Ectodermal cell (in vitro differentiated cells): Measurements from ENCODE around the gene MAEL. TPM values are rescaled to one million over a fixed set of nuclear protein-coding genes. Genes with fewer than 3 reads are reported as not detected.

Experiments
- H3K27ac ChIP-seq: 2 replicates; pipeline ENCODE4 v1.7.0; 2013; ENCODE audit warnings: mild to moderate bottlenecking, low read depth, low read length; ENCODE audit not compliant: insufficient read depth, poor library complexity, severe bottlenecking
- H3K27me3 ChIP-seq: 2 replicates; pipeline ENCODE4 v1.7.0; 2013; ENCODE audit warnings: mild to moderate bottlenecking, low read length; ENCODE audit not compliant: insufficient read depth, control insufficient read depth, poor library complexity, severe bottlenecking
- H3K36me3 ChIP-seq: one replicate; pipeline ENCODE4 v1.7.0; 2013; ENCODE audit warnings: low read length; ENCODE audit not compliant: control insufficient read depth, insufficient read depth
- H3K4me1 ChIP-seq: one replicate; pipeline ENCODE4 v1.7.0; 2013; ENCODE audit warnings: low read length; ENCODE audit not compliant: control insufficient read depth, insufficient read depth
- H3K4me3 ChIP-seq: 2 replicates; pipeline ENCODE4 v1.7.0; 2013; ENCODE audit warnings: low read depth, low read length, control low read depth; ENCODE audit not compliant: insufficient read depth
- H3K9me3 ChIP-seq: 2 replicates; pipeline ENCODE4 v1.7.0; 2013; ENCODE audit warnings: mild to moderate bottlenecking, low read length, moderate library complexity; ENCODE audit not compliant: control insufficient read depth
- WGBS, 2 experiments: methylation state at CpG; one replicate each; pipeline ENCODE4 v1.1.7; 2013; ENCODE audit warnings: missing lambda C conversion rate in 2 of 2; 5-methylcytosine and 5-hydroxymethylcytosine counted together
- polyA plus RNA-seq, 4 experiments: library from polyadenylated mRNA; stranded (reverse); fragments of 50-300 nt; gene quantifications; one replicate each; pipeline ENCODE4 v1.2.3, GENCODE V29; 2013

Gene MAEL
- 1.0 TPM for polyA plus RNA-seq (2013, experiment 1 of 4)
- 1.0 TPM for polyA plus RNA-seq (2013, experiment 2 of 4)
- 1.0 TPM for polyA plus RNA-seq (2013, experiment 3 of 4)
- 1.7 TPM for polyA plus RNA-seq (2013, experiment 4 of 4)

DNA sequence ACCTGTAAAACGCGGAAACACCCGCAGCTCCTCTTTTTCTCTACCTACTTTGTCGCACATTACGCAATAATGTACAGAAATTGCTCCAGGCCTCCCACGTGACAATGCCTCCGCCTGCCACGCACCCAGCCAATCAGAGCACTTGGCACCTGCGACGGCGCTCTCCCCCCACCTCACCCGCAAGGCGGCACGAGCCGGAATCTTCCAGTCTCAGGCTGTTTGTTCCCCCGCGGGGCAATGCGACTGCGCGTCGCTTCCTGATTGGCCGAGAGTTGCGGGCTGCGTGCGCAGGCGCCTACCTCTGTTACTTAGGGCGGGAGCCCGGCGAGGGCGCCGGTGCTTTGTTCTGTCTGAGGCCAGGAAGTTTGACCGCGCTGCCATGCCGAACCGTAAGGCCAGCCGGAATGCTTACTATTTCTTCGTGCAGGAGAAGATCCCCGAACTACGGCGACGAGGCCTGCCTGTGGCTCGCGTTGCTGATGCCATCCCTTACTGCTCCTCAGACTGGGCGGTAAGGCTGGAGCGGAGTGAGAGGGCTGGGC is at the start of gene MAEL:
TSS of gene MAEL (plus strand) at position 307 of the 542 bp plus-strand sequence. CDS start at position 380, 73 bp downstream.
- Histone ChIP-seq H3K27me3 (no peaks in the 10 kb centered on the region), H3K36me3 (no peaks in the 10 kb centered on the region), H3K27ac (no peak within 1 kb of the TSS), H3K4me3 (no peak within 1 kb of the TSS), H3K4me1 (no peaks in the 10 kb centered on the region), H3K9me3 (no peaks in the 10 kb centered on the region)
- 96 to 97% methylated on average over 45 of the region's 45 CpGs for WGBS, 2 experiments

DNA sequence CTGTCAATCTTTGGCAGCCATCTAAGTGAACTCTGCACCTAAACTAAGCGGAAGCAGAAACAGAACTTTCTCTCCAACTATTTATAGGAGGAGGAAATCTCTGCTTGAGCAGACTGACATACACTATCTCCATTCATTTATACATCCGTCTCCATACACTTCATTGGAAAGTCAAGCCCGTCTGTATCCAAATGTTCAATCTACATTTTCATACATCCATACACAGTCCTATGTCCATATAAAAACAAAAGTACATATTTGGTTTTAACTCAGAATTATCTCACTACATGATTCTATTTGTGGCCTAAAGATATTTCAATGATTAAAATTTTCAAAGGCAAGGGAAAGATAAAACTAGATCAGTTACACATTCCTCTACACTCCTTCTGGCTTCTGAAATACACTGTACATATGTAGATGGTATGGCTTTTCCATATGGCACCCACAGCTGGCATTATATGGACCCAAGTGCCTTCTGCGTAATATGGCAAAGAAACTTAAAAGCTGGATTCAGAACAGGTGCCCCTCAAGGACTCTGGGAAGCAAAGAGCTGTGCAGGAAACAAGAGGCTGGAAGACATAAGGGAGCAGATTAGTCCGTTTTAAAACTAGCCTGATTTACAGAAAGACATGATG is 49.2 kb upstream of the MAEL start:
- 96 to 98% methylated on average over 5 of the region's 5 CpGs for WGBS, 2 experiments
- Histone ChIP-seq H3K27me3 (no peaks in the 10 kb centered on the region), H3K9me3 (no peaks in the 10 kb centered on the region), H3K4me1 (peaks cover 4% of the 10 kb centered on the region), H3K36me3 (peaks cover 16% of the 10 kb centered on the region), H3K27ac (no peak overlapping the region), H3K4me3 (no peak overlapping the region)

DNA sequence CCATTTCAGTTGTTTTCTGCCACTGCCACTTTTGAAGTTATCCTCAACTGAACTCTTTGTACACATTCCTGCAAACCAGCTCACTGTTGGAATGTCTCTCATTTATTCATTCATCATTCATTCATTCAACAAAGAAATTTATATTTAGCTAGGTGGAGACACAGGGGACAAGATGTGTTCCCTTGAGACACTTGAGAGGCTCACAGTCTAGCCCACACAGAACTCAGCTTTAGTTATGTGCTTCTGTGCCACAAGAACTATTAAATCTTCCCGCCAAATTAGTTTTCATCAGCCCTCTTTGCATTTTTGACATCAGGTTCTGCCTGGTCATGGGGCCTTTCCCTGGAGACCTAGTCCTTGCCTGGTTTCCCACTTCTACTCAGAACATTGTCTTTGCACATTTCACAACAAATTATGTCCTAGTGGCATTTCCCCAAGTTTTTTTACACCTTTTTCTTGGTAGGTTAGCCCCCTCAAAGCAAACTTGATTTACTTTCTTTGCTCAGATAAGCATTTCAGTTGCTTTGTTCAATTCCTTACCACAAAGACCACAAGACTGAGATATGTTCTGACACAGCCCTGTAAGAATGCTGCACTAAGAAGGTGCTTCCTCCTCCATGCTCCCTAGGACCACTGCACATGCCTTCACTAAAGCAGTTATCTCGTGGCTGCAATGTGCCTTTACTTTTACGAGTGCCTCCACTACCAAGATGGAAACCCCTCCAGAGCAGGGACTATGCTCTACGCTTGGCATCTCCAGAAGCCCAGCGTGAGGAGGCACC is 44.7 kb upstream of the MAEL start:
- 97% methylated on average over 5 of the region's 5 CpGs for WGBS, 2 experiments
- H3K36me3 ChIP-seq = no peaks in the 10 kb centered on the region
- peaks cover 47% of the 10 kb centered on the region for H3K4me1 ChIP-seq
- H3K27me3 ChIP-seq = no peaks in the 10 kb centered on the region
- H3K4me3 ChIP-seq = no peak overlapping the region
- H3K9me3 ChIP-seq = no peaks in the 10 kb centered on the region
- no peak overlapping the region for H3K27ac ChIP-seq

GRCh38 chr1:166947398-166948043 is 41.6 kb upstream of the MAEL start:
- 6 to 7% methylated on average over 44 of the region's 44 CpGs for WGBS, 2 experiments
- H3K4me3 ChIP-seq = no peak overlapping the region
- H3K4me1 ChIP-seq = peaks cover 78% of the 10 kb centered on the region

DNA sequence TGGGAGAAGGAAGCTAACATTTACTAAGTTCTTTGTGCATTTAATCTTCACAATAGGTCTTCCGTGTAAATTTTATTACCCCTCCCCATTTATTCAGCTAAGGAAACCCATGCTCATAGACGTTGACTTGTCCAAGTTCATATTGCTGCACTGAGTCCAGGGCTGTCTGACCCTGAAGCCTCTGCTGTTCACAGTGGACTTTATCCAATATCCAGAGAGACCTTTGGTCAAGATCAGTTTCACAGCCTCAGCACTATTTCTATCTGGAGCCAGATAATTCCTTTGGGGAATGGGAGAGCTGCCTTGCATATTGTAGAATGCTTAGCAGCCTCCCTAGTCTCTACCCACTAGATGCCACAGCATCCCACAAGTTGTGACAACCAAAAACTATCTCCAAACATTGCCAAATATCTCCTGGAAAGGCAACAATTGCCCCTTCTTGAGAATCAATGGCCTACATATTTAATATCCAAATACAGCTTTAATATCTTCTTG is 40.2 kb upstream of the MAEL start:
- no peak overlapping the region for H3K4me3 ChIP-seq
- H3K4me1 ChIP-seq = peaks cover 89% of the 10 kb centered on the region
- no peaks in the 10 kb centered on the region for H3K27me3 ChIP-seq
- H3K36me3 ChIP-seq = peaks cover 2% of the 10 kb centered on the region
- 92% methylated on average over 2 of the region's 2 CpGs for WGBS, 2 experiments
- H3K27ac ChIP-seq = no peak overlapping the region
- H3K9me3 ChIP-seq = no peaks in the 10 kb centered on the region

More at GRCh38 chr1:166947398-166948043, 41.6 kb upstream of the MAEL start:
- Histone ChIP-seq H3K27ac (peak overlapping the region; percentile 93), H3K27me3 (no peaks in the 10 kb centered on the region), H3K36me3 (no peaks in the 10 kb centered on the region), H3K9me3 (no peaks in the 10 kb centered on the region)

- H3K36me3 ChIP-seq = peaks cover 7% of the 10 kb centered on the region
- H3K4me3 ChIP-seq = no peak overlapping the region
- H3K27ac ChIP-seq = peak overlapping the region; percentile 86
- 1 to 2% methylated on average over 2 of the region's 2 CpGs for WGBS, 2 experiments
- peaks cover 83% of the 10 kb centered on the region for H3K4me1 ChIP-seq
- no peaks in the 10 kb centered on the region for H3K27me3 ChIP-seq
- H3K9me3 ChIP-seq = no peaks in the 10 kb centered on the region
Measured at GRCh38 chr1:166950156-166950555, 38.9 kb upstream of the MAEL start.

- no peaks in the 10 kb centered on the region for H3K9me3 ChIP-seq
- peaks cover 74% of the 10 kb centered on the region for H3K4me1 ChIP-seq
- no peaks in the 10 kb centered on the region for H3K27me3 ChIP-seq
- H3K4me3 ChIP-seq = no peak overlapping the region
- H3K27ac ChIP-seq = peak overlapping the region; percentile 86
- peaks cover 9% of the 10 kb centered on the region for H3K36me3 ChIP-seq
- 81 to 83% methylated on average over 2 of the region's 2 CpGs for WGBS, 2 experiments
Measured at GRCh38 chr1:166951050-166951449, 38.0 kb upstream of the MAEL start.

DNA sequence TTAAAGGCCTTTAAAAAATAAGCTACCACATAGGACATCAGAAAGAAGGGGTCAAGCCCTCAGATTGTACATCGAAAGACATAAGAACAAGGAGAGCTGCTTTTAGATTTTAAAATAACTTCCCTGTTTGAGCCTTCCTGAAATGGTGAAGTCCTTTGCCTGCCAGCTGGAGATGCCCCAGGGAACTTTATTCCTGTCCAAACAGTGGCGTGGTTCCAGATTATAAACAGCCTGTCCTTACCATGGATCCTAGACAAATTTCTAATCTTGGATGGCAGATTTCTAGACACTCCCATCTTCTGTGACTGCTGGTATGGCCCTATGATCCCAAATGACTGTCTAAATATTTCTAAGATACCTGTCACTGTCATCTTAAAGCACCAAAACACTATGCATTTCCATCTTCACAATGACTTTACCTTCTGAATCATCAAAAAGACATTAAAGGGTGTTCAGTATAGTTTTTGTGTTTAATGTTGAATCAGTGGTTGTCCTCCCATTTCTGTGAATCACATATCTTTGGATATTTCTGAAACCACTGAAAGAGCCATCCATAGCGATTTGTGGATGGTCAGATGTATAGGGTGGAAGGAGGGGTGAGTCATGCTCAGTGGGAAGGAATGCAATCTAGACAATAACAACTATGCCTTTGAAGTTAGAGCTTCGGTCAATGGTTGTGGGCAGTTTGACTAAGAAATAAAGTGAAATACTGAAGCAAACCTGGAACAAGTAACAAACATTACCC is 36.9 kb upstream of the MAEL start:
- H3K27ac ChIP-seq = no peak overlapping the region
- peaks cover 16% of the 10 kb centered on the region for H3K36me3 ChIP-seq
- H3K27me3 ChIP-seq = no peaks in the 10 kb centered on the region
- H3K9me3 ChIP-seq = no peaks in the 10 kb centered on the region
- peaks cover 63% of the 10 kb centered on the region for H3K4me1 ChIP-seq
- no peak overlapping the region for H3K4me3 ChIP-seq
- WGBS, 2 experiments = 48 to 61% methylated on average over 3 to 4 of the region's 4 CpGs

GRCh38 chr1:166953491-166953890 is 35.6 kb upstream of the MAEL start:
- no peak overlapping the region for H3K4me3 ChIP-seq
- peaks cover 52% of the 10 kb centered on the region for H3K4me1 ChIP-seq
- no peaks in the 10 kb centered on the region for H3K9me3 ChIP-seq
- peaks cover 16% of the 10 kb centered on the region for H3K36me3 ChIP-seq
- H3K27ac ChIP-seq = no peak overlapping the region
- H3K27me3 ChIP-seq = no peaks in the 10 kb centered on the region
